ENCODE data around the gene PLSCR3. TPM values are rescaled to one million over a fixed set of nuclear protein-coding genes. Genes with fewer than 3 reads are reported as not detected.

The PLSCR3 gene
- total RNA-seq, 1 donor from 2014 or later: 81.4 TPM

DNA sequence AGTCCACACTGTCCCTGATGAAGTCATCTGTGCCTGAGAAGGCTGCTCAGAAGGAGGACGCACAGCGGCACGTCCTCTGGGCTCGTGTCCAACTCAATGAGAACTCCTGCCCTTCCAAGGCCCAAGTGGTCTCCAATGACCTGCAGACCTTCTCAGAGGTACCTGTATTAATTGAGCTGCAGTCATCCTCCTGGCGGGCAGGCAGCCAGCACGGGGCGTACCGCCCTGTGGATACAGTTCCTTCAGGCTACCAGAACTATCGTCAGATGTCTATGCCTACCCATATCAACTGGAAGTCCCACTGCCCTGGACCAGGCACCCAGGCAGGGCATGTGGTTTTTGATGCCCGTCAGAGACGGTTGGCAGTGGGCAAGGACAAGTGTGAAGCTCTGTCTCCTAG, 38.0 kb upstream of the PLSCR3 start:
- no peak overlapping the region for H3K4me3 Mint-ChIP-seq (ENCODE audit: unreplicated experiment)
- peaks cover 14% of the 10 kb centered on the region for H3K4me1 Mint-ChIP-seq (ENCODE audit: unreplicated experiment)
- no peak overlapping the region for H3K27ac Mint-ChIP-seq (ENCODE audit: unreplicated experiment)
- TF ChIP-seq, protein P1, sequence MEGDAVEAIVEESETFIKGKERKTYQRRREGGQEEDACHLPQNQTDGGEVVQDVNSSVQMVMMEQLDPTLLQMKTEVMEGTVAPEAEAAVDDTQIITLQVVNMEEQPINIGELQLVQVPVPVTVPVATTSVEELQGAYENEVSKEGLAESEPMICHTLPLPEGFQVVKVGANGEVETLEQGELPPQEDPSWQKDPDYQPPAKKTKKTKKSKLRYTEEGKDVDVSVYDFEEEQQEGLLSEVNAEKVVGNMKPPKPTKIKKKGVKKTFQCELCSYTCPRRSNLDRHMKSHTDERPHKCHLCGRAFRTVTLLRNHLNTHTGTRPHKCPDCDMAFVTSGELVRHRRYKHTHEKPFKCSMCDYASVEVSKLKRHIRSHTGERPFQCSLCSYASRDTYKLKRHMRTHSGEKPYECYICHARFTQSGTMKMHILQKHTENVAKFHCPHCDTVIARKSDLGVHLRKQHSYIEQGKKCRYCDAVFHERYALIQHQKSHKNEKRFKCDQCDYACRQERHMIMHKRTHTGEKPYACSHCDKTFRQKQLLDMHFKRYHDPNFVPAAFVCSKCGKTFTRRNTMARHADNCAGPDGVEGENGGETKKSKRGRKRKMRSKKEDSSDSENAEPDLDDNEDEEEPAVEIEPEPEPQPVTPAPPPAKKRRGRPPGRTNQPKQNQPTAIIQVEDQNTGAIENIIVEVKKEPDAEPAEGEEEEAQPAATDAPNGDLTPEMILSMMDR (IDR thresholded peaks at IDR 0.05): no peak
- no peaks in the 10 kb centered on the region for H3K9me3 Mint-ChIP-seq (ENCODE audit: unreplicated experiment)
- H3K36me3 Mint-ChIP-seq (ENCODE audit: unreplicated experiment): no peaks in the 10 kb centered on the region
- DNase-seq (ENCODE audit: extremely low spot score, unreplicated experiment): no peak
- H3K27me3 Mint-ChIP-seq (ENCODE audit: unreplicated experiment): peaks cover 2% of the 10 kb centered on the region

DNA sequence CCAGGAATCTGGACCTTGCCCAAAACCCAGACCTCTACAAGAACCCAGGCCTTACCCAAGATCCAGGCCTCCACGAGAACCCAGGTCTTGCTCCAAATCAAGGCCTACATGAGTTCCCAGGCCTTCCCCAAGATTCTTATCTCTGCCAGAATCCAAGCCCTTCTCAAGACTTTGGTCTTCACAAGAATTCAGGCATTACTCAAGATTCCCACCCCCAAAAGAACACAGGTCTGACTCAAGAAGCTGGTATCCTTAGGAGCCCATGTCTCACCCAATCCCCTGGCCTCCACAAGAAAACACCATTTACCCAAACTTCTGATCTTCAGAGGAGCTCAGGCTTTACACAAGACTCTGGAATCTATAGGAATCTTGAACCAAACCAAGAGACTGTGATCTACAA, 36.9 kb upstream of the PLSCR3 start:
- DNase-seq (ENCODE audit: extremely low spot score, unreplicated experiment): no peak

DNA sequence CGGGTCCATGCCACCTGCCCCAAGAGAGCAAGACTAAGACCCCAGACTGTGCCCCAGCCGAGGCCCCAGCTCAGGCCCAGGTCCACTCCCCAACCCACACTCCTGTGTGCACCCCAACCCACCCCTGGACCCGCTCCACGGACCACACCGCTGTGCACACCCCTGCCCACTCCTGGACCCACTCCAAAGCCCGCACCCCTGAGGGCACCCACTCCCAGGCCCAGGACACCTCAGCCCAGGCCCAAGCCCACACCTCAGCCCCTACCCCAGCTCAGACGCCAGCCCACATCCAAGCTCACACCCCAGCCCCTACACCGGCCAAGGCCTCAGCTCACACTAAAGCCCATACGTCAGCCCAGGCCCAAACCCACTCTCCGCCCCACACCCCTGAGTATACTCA, 35.4 kb upstream of the PLSCR3 start:
- H3K9me3 Mint-ChIP-seq (ENCODE audit: unreplicated experiment): no peaks in the 10 kb centered on the region
- no peaks in the 10 kb centered on the region for H3K4me1 Mint-ChIP-seq (ENCODE audit: unreplicated experiment)
- H3K36me3 Mint-ChIP-seq (ENCODE audit: unreplicated experiment): no peaks in the 10 kb centered on the region
- no peaks in the 10 kb centered on the region for H3K27me3 Mint-ChIP-seq (ENCODE audit: unreplicated experiment)
- no peak for DNase-seq (ENCODE audit: extremely low spot score, unreplicated experiment)
- TF ChIP-seq, protein P1 (IDR thresholded peaks at IDR 0.05): no peak
- no peak overlapping the region for H3K4me3 Mint-ChIP-seq (ENCODE audit: unreplicated experiment)
- H3K27ac Mint-ChIP-seq (ENCODE audit: unreplicated experiment): no peak overlapping the region

More for the DNA sequence above, 36.9 kb upstream of the PLSCR3 start:
- Mint-ChIP-seq H3K27me3 (ENCODE audit: unreplicated experiment) (no peaks in the 10 kb centered on the region), H3K4me1 (ENCODE audit: unreplicated experiment) (peaks cover 7% of the 10 kb centered on the region), H3K36me3 (ENCODE audit: unreplicated experiment) (no peaks in the 10 kb centered on the region), H3K4me3 (ENCODE audit: unreplicated experiment) (no peak overlapping the region), H3K27ac (ENCODE audit: unreplicated experiment) (no peak overlapping the region), H3K9me3 (ENCODE audit: unreplicated experiment) (no peaks in the 10 kb centered on the region)
- TF ChIP-seq, protein P1 (IDR thresholded peaks at IDR 0.05): no peak

DNA sequence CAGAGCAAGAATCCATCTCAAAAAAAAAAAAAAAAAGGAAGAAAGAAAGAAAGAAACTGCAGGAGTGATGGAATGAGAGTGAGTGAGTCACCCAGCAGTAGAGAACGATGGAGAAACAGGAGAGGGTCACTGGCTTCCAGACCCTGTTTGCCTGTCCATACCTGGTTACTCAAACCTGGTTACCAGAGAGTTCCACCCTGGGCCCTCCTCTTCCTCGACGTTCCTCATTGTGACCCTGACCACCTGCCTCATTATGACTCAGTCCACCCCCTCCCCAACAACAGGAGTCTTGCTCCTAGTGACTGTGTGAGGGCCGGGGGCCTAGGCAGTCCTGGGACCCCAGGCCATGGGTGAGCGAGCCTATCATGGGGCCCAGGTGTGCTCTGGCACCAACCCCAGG, 34.2 kb upstream of the PLSCR3 start, which contains the start of gene SPEM3:
SPEM3 (plus strand) TSS at position 301 of the 400 bp plus-strand sequence; CDS start at position 347, 46 bp downstream.
- Mint-ChIP-seq H3K4me1 (ENCODE audit: unreplicated experiment) (no peaks in the 10 kb centered on the region), H3K27me3 (ENCODE audit: unreplicated experiment) (no peaks in the 10 kb centered on the region), H3K36me3 (ENCODE audit: unreplicated experiment) (no peaks in the 10 kb centered on the region), H3K9me3 (ENCODE audit: unreplicated experiment) (no peaks in the 10 kb centered on the region), H3K27ac (ENCODE audit: unreplicated experiment) (no peak within 1 kb of the TSS), H3K4me3 (ENCODE audit: unreplicated experiment) (no peak within 1 kb of the TSS)
- TF ChIP-seq, protein P1 (IDR thresholded peaks at IDR 0.05): no peak
- DNase-seq (ENCODE audit: extremely low spot score, unreplicated experiment): no peak

DNA sequence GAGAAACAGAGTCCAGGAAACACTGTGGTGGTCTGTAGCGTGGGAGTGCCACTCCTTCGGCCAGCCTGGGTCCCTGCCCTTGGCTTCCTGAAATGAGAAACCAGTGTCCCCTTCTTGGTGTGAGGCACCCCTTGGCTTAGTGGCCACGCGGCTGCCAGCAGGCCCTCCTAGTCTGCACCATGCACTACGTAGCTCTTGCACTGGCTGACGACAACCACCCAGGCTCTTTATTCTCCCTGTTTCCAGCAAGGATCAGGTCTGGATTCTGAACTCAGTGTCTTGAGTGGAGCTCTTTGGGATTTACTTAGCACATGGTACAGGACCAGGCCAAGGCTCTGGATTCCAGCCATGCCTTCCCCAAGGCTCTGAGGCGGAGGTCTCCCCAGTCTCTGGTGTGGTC, 33.2 kb upstream of the PLSCR3 start:
- no peaks in the 10 kb centered on the region for H3K4me1 Mint-ChIP-seq (ENCODE audit: unreplicated experiment)
- no peak overlapping the region for H3K4me3 Mint-ChIP-seq (ENCODE audit: unreplicated experiment)
- no peak for DNase-seq (ENCODE audit: extremely low spot score, unreplicated experiment)
- H3K27me3 Mint-ChIP-seq (ENCODE audit: unreplicated experiment): no peaks in the 10 kb centered on the region
- H3K36me3 Mint-ChIP-seq (ENCODE audit: unreplicated experiment): no peaks in the 10 kb centered on the region
- TF ChIP-seq, protein P1 (IDR thresholded peaks at IDR 0.05): no peak
- no peaks in the 10 kb centered on the region for H3K9me3 Mint-ChIP-seq (ENCODE audit: unreplicated experiment)
- no peak overlapping the region for H3K27ac Mint-ChIP-seq (ENCODE audit: unreplicated experiment)
